ENCODE results near the gene SLC39A11.

Gene SLC39A11

DNA sequence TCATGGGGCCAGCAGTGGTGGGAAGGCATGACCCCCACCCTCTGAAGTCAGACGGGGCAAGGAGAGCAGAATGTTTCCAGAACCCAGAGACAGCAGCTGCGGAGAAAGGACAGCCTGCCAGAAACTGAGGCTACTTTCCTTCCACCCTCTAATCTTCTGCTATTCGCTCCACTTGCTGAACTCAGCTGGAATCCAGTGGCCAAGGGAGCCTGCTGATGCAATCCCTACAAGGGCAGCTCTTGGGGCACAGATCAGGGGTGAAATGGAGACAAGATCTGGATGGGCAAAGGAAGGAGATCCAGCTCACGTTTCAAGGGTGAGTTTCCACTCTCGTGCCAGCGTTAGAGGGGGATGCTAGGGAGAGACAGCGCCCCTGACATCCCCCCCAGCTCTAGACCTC lies 479.1 kb downstream of the SLC39A11 start:
- DNase-seq, result peak; percentile 43

DNA sequence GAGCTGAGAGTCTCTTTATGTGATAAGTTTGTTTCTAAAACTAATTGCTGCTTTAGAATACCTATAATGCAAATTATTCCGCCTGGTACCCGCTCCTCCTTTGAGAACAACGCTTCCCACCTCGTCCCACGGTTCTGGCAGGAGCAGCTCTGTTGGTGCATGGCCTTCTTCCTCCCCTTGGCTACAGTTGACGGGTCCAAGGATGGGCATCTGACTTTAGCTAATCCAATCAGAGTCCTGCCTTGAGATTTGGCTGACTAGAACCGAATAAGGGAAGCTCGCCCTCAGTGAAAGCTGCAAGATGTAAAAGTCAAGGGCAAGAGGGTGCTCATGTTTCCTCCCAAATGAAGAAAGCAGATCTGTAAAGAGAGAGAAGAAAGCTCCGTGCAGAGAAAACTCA lies 481.3 kb downstream of the SLC39A11 start:
- DNase-seq, result no peak

DNA sequence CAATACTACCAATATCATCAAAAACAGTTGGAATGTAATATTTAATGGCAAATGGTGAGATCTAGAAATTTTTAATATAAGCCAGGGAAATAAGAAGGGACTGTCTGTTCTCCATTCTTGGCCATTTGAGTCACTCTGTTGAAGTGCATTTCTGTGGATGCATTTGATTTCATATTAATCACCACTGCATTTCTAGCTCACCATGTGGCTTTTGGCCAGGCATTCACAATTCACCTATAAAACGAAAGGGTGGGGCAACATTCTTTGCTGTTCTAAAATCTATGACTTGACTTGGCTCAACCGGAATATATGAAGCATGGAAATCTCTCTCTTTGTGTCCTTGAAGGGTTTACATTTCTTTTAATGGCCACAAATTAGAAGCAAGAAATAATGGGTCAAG lies 483.0 kb downstream of the SLC39A11 start:
- DNase-seq, result peak; percentile 54

DNA sequence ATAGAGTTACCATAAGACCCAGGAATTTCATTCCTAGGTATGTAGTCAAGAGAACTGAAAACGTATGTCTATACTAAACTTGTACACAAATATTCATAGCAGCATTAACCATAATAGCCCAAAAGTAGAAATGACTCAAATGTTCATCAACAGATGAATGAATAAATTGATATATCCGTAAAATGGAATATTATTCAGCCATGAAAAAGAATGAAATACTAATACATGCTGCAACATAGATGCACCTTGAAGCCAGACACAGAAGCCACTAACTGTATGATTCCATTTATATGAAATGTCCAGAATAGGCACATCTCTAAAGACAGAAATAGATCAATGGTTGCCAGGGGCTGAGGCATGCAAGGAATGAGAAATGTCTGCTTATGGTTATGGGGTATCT lies 484.1 kb downstream of the SLC39A11 start:
- no peak for DNase-seq

DNA sequence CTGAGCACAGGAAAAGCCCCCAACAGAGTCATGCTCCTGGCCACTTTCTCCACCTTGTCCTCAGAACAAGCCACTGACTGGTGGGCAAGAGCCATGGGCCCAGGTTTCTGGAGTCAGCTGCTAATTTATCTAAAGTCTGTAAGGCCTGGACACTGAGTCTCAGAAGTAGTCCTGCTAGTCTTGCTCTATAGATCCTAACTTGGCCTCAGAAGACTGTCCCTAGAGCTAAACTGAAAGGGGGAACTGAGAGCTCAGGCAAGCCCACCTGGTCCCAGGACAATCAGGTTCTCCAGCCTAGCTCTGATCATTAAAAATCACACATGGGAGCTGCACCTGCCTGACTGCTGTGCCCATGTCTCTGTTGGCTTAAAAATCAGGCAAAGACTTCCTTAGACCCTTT lies 485.8 kb downstream of the SLC39A11 start:
- no peak for DNase-seq

DNA sequence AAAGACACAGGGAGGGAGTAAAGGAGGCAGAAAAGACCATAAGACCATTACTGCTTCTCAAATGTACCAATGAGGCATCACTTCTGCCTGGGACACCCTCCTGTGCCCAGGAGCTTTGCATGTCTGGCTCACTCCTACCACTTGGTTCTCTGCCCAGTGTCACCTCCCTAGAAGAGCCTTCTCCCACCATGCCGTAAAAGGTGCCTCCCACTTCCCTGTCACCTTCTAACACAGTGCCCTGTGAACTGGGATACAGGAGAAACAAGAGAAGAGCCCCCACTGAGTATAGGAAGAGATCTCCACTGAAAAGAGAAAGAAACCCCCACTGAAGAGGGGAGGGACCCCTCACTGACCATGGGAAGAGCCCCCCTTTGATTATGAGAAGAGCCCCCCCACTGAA lies 486.9 kb downstream of the SLC39A11 start:
- no peak for DNase-seq

DNA sequence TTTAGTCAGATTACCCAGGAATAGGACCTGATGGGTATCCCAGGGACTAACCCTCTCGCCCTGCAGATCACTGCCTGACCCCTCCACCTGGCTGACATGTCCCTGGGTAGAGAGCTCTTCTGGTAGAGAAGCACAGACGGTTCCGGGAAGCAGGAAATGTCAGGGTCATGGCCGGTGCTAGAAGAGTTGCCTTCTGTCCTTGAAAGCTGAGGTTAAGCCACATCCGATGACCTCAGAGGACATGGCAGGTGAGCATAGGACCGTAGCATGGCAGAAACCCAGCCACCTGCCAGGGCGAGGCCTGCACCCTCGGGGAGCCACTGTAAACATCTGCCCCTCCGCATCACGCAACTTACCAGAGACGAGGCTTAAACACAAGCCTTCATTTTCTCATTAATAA lies 488.0 kb downstream of the SLC39A11 start:
- DNase-seq, result no peak

DNA sequence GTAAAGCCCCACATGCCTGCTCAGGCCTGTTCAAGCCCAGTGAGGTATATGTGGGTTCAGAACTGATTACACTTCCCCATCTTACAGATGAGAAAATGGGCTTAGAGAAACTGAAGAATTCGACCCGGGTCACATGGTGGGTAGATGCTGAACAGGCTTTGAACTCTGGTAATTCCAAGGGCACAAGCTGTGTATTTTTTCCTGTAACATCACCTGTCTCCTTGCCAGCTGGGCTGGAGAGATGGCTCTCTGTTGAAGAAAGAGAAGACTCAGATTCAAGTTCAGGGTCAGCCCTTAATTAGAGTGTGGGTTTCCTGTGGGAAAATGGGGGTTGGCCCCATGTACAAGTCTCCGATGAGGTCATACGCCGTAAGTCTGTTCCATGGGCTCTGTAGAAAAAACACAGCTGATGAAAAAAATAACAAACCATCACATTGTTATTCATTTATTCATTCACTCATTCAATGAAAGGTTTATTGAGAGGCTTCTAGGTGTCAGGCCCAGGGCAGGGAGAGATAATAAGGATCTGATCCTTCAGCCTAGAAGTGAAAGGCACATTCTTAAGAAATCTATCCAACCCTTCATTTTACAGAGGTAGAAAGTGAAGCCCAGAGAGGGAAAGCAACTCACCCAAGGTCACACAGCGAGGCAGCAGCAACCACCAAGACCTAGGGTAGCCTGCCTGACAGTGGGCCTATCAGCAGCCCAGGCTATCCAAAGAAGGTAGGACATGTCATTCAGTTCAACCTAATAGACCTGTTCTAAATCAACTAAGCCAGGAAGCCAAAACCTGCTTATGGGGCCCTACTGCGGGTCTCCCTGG lies 488.9 kb downstream of the SLC39A11 start:
- peak; percentile 69 for DNase-seq

DNA sequence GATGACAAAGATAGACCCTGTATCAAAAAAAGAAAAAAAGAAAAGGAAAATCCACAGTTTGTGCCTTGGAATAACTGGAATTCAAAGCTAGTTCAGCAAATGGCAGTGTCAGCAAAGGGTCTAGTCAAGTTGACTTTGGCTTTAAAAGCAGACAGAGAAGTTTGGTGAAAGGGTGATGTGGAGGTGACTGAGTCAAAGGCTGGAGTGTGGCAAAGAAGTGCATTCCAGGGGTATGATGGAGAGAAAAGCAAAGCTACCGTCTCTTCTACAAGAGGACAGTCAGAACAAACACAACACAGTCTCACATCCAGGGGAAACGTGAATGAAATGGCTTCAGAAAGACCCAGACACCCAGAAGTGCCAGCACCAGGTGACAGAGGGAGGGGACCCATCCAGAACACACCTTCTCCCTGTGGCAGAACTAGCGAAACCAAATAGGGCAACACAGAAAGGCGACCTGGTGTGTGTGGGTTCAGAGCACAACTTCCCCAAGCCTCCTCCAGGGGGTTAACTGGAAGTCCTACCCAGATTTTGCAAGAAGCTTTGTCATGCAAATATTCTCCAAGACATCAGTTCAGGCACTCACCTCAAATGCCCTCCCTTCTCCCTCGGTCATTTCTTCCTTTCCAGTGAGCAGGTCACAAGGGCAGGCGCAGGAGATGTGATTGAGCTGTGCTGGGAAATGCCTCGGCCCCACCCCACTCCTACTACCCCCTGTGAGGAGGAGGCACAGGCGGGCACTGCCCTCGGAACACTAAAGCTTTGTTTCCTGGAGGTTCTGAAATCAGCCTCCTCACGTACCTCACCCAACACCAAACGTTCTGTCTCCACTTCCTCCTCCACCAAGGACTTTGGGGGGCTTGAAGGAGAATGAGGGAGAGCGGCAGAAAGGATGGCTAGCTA lies 489.7 kb downstream of the SLC39A11 start:
- DNase-seq, result peak; percentile 83

DNA sequence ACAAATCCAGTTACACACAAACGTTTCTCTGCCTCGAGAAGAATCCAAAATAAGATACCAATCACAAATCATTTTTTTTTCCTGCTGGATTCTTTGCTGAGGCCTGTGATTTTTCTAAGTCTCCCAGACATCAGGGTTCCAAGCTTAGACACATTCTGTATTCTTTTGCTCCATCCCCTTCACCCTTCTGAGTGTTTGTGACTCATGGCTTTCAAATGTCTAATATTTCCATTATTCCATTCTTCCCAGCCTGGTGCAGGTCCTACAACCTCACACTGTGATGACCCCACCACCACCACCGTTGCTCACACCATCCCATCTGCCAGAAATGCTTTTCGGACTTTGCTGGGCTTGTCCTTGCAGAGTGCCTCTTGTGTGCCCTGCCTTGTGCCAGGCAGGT lies 491.6 kb downstream of the SLC39A11 start:
- DNase-seq, result peak; percentile 87

DNA sequence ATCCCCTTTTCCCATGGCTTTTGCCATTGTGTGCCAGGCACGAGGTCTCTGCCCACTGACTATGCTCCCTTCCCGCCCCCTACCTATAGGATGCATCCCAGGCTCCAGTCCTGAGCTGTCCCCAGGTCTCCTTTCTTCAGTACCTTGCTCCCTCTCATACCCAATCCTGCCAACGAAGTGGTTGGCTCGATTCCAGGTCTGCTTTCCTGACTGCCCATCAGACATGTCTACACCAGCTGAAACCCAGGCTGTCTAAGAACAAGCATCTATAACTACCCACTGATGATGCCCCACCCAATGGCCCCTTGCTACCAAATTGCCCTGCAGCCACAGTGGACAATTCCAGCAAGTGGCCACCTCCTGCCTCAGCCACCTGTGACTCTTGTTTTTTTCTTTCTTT lies 492.6 kb downstream of the SLC39A11 start:
- no peak for DNase-seq

DNA sequence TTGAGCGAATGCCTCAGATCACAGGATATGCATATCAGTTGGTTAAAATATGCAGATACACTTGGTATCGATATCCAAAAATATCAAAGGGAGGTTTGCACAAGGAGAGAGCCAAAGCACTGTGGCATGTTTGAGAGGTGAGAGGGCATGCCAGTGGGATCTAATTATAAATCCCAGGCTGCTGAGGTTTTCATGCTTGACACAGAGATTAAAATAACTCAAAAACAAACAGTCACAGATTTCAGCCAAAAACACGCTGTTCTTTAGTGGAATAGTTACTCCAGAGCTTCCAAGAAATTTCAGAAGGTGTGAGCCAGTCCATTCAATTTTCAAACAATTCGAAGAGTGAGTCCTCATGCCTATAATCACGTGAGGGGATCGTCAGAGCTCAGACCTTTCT lies 493.8 kb downstream of the SLC39A11 start:
- DNase-seq, result no peak

DNA sequence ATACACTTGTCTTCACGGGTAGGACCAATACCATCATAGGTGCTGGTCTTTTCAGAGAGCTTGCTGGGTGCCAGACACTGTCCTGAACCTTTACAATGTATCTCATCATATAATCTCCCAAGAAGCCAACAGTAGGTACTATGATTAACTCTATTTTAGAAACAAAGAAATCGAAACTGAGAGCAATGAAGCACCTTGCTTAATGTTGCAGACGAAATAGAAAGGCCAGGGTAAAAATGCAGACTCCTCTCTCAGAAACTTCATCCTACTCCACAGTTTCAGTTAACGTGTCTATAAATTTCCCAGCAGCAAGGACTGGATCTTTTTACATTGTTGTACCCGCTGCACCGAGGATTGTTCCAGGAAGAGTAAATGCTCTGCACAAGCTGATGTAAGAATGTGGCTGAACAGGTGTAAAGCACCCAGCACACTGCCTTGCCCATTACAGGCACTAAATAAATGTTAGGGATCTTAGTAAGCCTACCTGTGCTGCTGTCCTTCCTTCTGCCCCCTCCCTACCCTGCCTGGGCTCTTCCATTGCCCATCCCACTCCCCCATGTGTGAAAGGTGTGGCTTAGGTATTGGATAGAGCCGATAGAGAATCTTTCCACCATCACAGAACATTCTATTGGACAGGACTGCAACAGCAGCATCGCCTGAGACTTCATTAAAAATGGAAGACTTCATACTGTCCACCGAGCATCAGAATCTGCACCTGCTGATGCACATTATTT lies 495.0 kb downstream of the SLC39A11 start:
- DNase-seq, result no peak
